GM18907 (cell line): Measurements from ENCODE around the gene PTPA.
A peak's percentile ranks its signal among the peaks of the same experiment; 100 is the strongest.

Source experiments
- ATAC-seq: cut with Tn5 transposase; IDR thresholded peaks from one replicate; pipeline ENCODE4 v1.9.1; 2021; ENCODE audit warnings: mild to moderate bottlenecking, moderate library complexity; ENCODE audit not compliant: unreplicated experiment

Gene PTPA

DNA sequence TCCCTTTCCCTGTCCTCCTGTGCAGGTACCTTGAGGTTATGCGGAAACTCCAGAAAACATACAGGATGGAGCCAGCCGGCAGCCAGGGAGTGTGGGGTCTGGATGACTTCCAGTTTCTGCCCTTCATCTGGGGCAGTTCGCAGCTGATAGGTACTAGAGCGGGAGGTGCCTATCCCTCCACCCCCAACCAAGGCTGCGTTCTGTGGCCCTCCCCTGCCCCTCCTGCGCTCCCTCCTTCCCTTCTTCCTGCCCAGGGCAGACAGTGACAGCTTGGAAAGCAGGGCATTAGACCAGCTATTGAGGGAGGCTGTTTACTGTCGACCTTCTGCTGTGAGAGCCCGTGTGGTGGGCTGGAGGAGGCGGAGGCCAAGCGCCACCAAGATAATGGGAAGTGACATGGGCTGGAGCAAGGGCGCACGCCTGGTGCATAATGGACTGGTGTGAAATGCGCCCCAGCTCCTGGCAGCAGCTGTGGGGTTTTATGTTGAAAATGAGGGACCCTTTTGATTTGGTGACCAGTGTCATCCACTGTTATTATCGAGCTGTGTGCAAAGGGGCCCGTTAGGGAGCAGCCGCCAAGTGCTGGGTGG lies 25.3 kb downstream of the PTPA start:
- no peak for ATAC-seq

DNA sequence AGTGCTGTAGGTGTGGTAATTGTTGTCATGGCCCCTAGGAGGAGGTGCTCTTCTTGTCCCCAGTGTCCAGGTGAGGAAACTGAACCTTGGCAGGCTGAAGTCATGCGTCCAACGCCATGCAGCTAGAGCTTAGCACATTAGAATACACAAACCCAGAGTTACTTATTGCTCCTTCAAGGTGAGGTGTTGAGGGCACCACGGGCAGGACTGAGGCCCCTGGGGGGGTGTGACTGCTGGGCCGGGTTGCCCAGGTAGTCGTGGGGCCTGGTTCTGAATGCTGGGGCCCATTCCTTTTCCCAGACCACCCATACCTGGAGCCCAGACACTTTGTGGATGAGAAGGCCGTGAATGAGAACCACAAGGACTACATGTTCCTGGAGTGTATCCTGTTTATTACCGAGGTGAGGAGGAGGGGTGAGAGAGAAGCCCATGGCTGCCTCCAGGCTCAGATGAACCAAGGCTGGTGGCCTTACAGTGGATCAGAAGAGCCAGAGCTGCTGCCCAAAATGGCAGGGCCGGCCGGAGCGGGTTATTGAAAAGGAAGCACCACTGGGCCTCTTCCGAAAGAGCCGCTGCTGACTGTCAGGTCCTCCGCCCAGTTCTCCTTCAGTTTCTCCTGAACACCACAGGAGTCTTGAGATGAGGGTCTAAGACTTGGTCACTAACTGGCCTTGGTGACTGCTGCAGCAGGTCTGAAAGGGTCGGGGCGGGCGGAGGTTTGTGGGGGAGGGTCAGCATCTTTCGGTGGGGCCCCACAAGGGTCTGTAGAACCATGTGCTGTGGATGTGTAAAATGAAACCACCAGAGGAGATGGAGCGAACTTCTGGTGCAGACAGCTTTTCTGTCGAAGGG lies 26.3 kb downstream of the PTPA start:
- no peak for ATAC-seq

DNA sequence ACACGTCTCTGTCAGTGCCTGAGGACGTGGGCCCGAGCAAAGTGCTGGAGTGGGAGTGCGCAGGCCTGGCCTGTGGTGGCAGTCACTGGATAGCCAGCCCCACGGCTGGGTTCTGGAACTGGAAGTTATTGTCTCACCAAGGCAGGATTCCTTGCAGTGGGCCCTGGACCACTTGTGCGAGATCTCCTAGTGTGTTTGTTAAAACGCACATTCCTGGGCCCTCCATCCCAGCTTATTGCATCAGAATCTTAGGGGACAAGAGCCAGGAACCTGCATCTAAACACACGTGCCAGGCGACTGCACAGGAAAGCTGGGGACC lies 26.9 kb downstream of the PTPA start:
- ATAC-seq = no peak

DNA sequence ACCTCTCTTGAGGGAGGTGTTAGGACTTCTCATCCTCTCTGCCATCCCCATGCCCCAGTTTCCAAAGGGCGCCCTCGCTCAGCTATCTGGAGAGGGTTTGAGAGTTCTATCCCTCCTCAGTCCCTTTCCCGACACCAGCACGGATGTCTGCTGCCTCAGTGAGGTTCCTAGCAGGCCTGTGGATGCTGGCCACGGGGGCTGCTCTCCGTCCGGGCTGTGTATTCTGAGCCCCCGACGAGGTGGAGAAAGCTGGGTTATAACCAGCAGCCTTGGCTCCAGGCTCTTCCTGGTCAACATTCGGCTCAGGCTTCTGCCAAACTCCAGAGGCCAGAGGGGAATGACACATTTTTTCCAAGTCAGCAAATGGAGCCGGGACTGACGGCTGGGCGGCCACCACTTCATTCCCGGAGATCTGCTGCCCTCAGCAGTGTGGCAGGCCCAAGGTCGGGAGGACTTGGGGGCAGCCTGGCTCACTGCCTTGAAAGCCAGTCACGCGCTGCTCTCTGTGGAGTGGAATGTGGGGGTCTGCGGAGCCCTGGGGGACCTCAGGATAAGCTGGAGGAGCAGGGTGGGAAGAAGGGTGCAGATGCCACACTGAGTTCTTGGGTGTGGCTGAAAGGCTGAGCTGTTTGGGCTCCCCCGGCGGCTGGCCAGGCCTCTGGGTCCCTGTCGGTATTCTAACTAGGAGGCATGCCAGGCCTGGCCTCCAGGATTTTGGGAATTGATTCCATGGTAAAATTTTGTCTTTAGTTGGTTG lies 27.4 kb downstream of the PTPA start:
- ATAC-seq = no peak

DNA sequence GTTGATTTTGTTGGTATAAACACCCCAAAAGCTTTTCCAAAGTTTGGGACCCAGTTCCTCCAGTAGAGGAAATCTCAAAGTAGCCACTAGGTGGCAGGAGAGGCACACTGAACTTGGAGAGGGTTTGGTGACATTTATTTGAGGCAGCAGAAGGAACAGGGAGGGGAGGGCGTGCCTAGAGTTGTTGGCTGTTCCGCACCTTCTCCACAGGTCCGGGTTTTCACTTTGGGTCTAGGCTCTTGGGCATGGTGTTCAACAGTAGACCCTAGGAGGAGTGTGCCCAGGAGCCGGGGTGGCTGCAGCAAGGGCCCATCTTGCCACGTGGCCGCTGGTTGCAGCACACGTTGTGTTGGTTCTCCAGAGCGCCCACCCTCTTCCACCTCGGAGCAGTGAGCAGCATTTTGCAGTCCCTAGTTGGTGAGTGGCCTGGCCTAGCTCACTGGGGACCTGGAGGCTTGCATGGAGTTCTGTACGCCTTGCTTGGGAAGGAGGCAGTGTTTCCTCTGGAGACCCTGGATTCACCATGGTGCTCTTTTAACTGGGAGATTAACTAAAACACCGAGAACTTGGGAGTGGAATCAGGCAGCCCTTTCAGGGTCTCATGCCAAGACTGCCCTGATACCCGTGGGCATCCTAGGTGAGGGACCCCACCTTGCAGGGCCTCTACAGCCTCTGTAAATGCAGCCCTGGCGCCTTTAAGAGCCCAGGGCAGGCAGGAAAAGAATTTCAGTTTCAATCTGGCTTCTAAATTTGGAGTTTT lies 28.2 kb downstream of the PTPA start:
- no peak for ATAC-seq

DNA sequence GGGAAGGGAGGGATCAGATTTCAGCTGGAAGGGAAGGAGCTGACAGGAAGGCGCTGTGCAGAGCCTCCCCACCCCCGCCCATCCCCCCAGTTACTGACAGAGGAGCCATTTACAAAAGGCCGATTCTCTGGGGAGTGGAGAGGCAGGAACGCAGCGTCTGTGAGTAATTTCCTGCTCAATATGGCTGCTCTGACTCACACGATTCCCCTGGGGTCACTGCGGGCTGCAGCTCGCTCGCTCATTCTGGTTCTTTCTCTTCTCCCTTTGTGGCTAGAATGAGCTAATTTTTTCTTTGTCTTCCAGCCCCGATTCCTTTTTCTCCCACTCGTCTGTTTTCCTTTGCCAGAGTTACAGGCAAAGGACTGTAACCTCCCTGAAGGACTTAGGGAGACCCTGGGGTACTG lies 28.8 kb downstream of the PTPA start:
- ATAC-seq = peak; percentile 55

DNA sequence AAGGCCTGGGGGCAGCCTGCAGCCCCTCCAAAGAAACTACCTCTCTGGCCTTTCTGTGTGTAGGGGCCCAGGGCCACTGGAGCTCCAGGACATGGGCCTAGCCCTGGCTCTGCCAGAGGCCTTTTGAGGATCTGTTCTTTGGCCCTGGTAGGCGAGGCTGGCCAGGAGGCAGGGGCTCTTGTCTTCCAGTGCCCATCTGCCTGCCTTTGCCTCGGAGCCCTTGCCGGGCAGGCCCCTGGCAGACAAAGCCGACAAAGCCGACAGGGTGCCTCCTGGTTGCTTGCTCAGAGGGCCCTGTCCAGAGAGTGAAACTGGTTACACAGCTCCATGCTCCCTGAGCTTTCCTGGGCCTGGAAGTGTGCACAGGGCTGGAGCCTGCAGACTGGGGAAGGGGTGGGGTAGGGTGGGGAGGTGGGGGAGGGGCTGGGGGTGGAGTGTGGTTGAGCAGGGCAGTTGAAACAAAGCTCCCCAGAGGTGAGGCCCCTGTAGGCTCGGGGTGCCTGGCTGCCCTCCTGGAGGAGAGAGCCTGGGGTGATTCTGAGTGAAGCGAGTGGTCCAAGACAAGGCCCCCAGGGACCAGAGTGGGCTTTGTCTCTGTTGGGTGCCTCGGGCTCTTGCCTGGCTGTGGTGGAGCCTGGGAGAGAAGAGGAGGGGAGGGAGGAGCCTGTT lies 29.3 kb downstream of the PTPA start:
- peak; percentile 17 for ATAC-seq

DNA sequence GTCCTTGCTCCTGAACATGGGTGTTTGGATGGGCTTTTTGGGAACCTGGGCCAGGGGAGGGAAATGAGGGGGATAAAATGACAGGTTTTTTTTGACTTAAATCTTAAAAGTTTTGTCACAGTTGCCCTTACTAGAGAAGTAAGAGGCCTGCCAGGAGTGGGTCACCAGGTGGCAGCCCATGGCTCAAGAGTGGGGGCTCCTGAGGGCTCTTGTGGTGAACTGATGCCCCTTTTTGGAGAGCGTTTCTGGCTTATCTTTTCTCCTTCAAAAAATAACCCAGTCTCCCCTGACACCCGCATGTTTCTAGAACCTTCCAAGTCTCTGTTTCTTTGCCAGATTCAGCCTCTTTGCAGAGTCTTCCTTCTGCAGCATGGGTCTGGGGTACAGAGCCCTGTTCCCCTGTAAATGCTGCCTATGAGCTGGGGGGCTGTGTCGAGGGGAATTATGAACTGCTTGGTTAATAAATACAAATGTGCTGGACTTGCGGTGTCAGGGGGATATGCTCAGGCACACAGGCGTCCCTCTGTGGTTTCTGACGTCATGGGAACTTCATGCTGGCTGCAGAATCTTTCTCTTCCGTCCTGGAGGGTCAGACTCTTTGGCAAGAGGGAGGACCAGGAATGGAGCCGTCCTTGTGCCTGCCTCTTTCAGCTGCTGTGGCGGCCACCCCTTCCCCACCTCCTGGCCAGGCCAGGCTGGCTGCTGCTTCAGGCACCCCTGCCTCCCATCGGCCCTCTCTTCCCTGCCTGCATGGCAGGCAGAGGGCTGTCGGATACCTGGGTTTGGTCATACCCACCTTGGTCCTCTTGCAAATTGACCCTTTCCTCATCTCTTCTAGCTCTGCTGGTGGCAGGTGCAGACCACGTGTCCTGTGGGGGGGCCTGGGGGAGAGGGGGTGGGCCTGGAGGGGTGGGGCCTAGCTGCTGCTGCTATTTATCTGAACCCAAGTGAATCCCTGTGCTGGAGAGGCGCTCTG lies 30.1 kb downstream of the PTPA start:
- ATAC-seq = peak; percentile 49

DNA sequence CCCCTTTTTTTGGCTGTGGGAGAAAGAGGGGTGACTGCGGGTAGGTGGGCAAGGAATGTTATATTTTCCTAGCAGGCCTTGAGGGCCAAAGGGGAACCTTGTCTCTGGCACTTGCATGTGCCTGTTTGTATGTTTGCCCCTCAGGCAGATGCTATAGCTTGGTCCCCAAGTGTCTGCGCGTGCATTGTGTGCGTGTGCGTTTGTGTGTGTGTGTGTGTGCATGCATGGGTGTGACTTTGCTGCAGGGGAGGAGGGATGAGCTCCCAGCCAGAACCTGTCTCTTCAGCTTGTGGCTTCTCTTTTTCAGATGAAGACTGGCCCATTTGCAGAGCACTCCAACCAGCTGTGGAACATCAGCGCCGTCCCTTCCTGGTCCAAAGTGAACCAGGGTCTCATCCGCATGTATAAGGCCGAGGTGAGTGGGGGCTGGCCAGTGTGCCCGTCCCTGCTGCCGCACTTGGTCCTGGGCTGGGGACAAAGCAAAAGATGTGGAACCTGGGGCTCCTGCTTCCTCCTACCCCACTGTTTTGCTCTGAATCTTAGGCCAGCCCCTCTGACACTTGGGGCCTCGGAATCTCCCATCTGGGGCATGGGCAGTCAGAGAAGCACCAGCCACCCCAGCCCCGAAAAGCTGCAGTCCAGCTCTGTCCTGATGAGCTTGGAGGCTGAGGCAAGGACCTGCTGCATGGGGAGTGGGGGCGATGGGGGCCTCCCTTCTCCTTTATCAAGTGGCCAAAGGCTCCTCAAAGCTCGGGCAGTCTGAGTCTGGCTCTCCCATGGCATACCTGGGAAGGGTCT lies 31.1 kb downstream of the PTPA start:
- ATAC-seq = no peak

DNA sequence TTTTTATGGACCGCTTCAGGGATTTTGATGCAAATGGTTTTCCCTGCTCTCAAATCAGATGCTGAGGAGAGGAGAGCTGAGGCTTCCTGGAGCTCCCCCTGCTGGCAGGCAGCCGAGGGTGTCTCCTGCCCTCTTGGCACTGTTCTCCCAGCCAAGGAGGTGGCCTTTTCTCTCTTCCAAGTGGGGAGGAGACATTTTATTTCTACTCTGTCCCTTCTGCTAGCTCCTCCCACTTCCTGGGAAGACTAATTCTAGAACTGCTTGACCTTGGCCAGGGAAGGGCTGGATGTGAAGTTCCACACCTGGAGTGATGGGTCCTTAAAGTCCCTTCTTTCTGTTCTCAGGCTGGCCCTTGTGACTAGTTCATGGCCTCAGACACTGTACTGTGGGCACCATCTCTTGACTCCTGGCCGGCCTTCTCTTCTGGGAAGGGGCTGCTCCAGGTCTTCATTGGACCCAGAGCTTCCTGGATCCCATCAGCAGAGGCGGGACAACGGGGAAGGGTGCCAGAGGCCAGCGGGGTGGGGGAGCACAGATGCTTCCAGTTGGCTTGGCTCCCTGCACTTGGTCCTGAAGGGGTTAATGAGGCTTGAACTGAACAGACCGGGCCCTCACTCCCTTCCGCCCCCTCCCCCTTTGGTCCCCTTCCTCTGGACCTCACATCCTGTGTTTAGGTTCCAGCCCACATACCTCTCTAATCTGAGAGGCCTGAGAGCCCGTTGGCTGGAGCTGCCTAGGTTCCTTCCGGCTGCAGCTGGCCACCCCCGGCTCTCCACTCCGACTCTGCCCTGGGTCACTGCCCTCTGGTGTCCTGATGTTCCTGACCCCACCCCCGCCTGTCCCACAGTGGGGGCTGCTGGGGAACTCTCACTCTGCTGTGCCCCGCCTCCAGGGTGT lies 32.1 kb downstream of the PTPA start:
- ATAC-seq = no peak

DNA sequence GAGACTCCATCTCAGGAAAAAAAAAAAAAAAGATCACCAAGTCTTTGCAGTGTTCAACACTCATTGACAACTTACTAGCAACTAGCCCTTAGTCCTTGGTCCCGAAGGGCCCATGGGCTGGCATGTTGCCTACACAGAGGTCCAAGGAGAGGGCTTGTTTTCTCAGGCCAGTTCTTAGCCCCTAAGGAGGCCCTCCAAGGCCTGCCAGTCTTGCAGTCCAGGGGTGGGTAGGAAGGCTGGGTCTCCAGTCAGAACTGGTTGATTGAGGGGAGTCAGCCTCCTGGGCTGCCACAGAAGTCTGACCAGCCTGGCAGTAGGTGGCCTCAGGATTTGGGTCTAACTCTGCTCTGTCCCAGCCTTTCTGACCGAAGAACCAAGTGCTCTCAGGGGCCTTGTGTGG lies 34.1 kb downstream of the PTPA start:
- no peak for ATAC-seq

DNA sequence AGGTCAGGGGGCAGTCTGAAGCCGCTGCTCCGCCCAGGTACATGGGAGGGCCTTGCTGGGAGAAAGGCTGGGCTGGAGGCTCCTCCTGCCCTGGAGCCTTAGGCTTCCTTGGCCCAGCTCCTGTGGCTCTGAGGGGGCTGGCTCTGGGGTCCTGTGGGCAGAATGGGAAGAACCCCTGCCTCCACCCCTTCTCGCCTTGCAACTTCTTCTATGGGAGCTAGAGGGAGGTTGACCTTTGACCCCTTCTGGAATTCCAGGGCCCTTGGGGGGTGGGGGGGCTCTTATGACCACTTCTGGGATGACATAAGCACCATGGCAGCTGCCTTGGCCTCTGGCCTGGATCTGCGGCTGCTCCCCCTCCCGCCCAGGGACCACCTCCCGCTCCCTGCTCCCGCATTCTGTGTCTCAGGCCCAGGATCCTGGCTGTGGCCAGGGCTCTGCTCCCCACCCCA lies 34.7 kb downstream of the PTPA start:
- no peak for ATAC-seq

DNA sequence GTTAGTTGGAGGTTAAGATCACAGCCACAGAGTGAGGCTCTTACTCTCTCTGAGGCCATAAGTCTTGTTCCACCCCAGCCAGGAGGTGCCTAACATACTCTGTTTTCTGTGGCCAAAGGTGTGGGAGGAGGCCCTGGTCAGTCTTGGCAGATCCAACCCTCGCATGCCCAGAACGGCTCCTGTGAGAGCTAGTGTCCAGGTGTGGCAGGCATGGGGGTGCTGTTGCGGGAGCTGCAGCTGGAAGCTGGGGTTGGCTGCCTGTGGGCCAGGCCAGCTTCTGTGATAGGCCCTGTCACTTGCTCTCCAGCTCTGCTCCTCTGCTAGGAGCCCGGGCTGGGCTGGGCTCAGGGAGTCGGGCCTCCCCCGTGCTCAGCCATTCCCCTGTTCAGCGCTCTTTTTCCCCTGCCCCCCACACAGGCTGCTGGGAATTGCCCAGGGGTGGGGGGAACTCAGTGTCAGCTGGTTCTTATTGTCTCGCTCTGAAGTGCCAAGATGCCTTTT lies 35.3 kb downstream of the PTPA start:
- no peak for ATAC-seq

DNA sequence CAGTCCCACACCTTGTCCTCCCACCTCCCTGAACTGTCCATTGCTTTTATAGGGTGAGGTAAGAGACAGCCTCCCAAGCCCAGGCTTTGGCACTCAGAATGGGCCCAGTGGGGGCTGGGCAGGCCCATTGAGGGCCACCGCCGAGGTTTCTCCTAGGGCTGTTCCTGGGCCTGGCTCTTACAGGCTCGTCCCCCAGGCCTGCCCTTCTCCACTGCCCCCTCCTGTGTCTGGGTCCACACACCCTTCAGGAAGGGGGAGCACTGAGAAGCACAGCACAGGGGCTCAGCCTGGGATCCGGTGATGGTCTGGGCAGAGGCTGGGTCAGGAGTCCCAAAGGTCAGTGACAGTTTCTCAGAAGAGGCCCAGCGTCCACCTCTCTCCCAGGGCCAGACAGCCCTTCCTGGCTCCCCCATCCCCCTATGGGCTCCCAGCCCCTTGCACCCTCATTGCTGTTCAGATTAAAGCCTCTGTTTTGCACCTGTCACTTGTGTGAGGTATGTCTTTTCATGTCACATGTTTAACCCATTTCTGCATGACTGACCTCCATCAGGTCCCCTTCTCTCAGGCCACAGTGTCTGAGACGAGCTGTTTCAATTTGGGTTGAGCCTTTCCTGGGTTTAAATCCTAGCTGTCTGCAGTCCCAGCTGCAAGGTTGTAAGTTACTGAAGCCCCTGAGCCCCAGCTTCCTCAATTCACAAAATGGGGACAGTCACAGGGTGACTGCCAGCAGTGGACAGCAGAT lies 37.4 kb downstream of the PTPA start:
- ATAC-seq = no peak

DNA sequence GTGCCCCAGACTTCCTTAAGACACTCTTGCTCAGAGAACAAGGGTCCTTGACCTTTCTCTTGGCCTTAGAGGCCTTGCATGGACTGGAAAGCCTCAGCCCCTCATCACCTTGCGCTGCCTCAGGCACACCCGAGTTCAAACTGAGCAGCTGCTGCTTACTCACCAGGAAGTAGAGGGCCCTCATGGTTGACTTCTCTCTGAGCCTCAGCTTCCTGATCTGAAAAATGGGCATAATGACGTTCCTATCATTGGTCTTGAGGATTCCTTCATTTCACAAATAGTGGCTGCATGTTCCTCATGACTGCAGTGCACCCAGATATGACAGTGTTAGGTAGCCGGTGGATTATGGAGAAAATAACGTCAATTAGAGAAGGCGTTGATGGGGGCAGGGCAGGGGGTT lies 38.2 kb downstream of the PTPA start:
- ATAC-seq = no peak

DNA sequence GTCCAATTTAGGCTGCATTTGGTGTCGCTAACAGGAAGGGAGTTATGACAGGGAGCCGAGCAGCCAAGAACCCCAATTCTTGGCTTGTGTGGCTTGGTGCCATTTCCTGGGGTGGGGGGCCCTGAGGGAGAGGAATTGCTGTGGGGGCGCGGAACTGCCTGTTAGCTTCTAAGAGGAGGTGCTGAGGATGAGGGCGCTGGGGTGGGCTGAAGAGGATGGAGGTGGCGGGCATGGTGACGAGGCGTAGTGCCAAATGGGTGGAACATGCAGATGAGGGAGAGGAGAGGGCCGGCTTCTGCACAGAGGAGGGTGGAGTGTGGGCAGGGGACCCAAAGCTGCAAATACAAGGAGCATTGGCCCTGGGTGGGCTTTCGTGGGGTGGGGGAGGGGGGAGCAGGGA lies 38.9 kb downstream of the PTPA start:
- no peak for ATAC-seq

DNA sequence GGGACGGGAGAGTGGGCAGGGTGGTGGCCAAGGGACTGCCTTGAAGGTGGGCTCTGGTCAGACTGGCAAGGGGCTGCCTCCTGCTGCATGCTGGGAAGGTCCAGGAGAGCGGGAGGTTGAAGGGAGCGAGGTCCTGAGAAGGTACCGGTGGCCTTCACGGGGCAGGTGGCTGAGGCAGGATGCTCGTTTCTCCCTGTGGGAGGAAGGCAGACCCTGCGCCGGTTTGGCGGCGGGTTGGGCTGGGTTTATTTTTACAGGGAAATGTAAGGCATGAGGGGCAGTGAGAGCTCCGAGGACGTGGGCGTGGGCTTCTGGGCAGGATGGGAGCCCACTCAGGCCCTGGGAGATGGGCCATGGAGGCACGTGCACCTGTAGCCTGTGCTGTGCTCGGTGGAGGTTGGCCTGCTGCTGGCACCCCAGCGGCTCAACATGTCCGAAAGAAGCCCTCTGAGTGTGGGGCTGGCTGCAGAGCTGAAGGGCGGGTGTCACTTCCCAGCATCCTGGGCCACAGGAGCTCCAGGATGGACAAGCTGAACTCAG lies 39.5 kb downstream of the PTPA start:
- ATAC-seq = no peak
